A673 (cell line): ENCODE measurements around the gene HOXA4.

Experiments used
- CTCF ChIP-seq: fragments of 300-800, 200-600 bp; sonication (generic); conservative IDR thresholded peaks from 2 replicates; pipeline ENCODE4 v1.5.1; 2017; ENCODE audit warnings: low read depth, mild to moderate bottlenecking, antibody characterized with exemption, low read length, moderate library complexity, mixed read lengths
- EZH2 ChIP-seq: fragments of 200-600 bp; sonication (generic); IDR thresholded peaks from 2 replicates; pipeline ENCODE4 v1.6.1; 2017; ENCODE audit warnings: borderline replicate concordance, low read depth, mild to moderate bottlenecking, mixed read lengths, antibody characterized with exemption, low read length; ENCODE audit not compliant: poor library complexity, severe bottlenecking

GRCh38 chr7:27178366-27178765 is 47.8 kb upstream of the HOXA4 start:
- TF ChIP-seq EZH2 (no peak), CTCF (no peak)
